Endothelial cell of umbilical vein (primary cell): ENCODE data around the gene NCKAP5. TPM values are rescaled to one million over a fixed set of nuclear protein-coding genes. Genes with fewer than 3 reads are reported as not detected.

Experiments
- BruUV-seq: library from RNA; stranded (reverse); fragments of 400-500 nt; replicated peaks from 2 replicates; lab custom pipeline; 2021; lab: Mats Ljungman, UMichigan
- CTCF ChIA-PET: fragments of 300-600, 350-600 bp; sonication (Branson Sonifier 250); formaldehyde crosslinking; loops from one replicate; lab custom pipeline; 2021; ENCODE audit warnings: antibody characterized with exemption, inconsistent platforms; lab: Charles Lee
- POLR2A ChIA-PET: fragments of 300-600, 350-600 bp; sonication (Branson Sonifier 250); formaldehyde crosslinking; loops from one replicate; lab custom pipeline; 2021; ENCODE audit warnings: antibody characterized with exemption, inconsistent platforms; lab: Charles Lee
- DNase-seq: peaks from one replicate; pipeline ENCODE4 v3.0.0-alpha.2; 2011; ENCODE audit warnings: low read depth, low spot score
- FAIRE-seq: peaks from 2 replicates; lab custom pipeline; 2011; peaks lifted over from hg19 to GRCh38; lab: Jason Lieb, UNC
- H2AFZ ChIP-seq: 2 replicates; pipeline ENCODE4 v1.6.0; 2012; ENCODE audit warnings: low read depth, low read length, control low read depth, inconsistent platforms
- H3K27ac ChIP-seq: 2 replicates; pipeline ENCODE4 v1.5.1; 2011; ENCODE audit warnings: low read depth, mild to moderate bottlenecking, control low read depth, low read length, moderate library complexity; ENCODE audit not compliant: insufficient read depth
- H3K27me3 ChIP-seq, 2 experiments: 2 replicates each; pipeline versions ENCODE4 v1.6.0 to v1.6.1; 2011; ENCODE audit warnings: low read length in 2 of 2, mixed read lengths in 1 of 2; ENCODE audit not compliant: control insufficient read depth in 2 of 2, insufficient read depth in 2 of 2
- H3K36me3 ChIP-seq, 2 experiments: 2 replicates in 1 of 2; 3 replicates in 1 of 2; pipeline ENCODE4 v1.5.1; 2011; ENCODE audit warnings: low read length in 2 of 2, mild to moderate bottlenecking in 1 of 2, moderate library complexity in 1 of 2; ENCODE audit not compliant: control insufficient read depth in 2 of 2, insufficient read depth in 2 of 2; ENCODE audit errors: extremely low read depth in 1 of 2
- H3K4me1 ChIP-seq: 3 replicates; pipeline ENCODE4 v1.5.1; 2011; ENCODE audit warnings: mild to moderate bottlenecking, low read length; ENCODE audit not compliant: control insufficient read depth, insufficient read depth; ENCODE audit errors: extremely low read depth
- H3K4me2 ChIP-seq: 2 replicates; pipeline ENCODE4 v1.6.1; 2011; ENCODE audit warnings: low read length, control low read depth, mixed read lengths; ENCODE audit not compliant: insufficient read depth
- H3K4me3 ChIP-seq, 3 experiments: fragments of 200-600 bp in 1 of 3; sonication (generic), shearing (Covaris generic) in 1 of 3; replicated peaks in 1 of 3; 2 replicates each; pipeline ENCODE4 v1.5.1; 2011 to 2016; ENCODE audit warnings: control low read depth in 3 of 3, low read length in 3 of 3, mild to moderate bottlenecking in 2 of 3, inconsistent platforms in 1 of 3, low read depth in 1 of 3, moderate library complexity in 1 of 3; ENCODE audit not compliant: insufficient read depth in 1 of 3
- H3K79me2 ChIP-seq: 2 replicates; pipeline ENCODE4 v1.6.0; 2012; ENCODE audit warnings: low read length, inconsistent platforms; ENCODE audit not compliant: control insufficient read depth, insufficient read depth
- H3K9ac ChIP-seq: replicated peaks from 2 replicates; pipeline ENCODE3; 2011; ENCODE audit warnings: low read length, control low read depth; ENCODE audit not compliant: insufficient read depth; ENCODE audit errors: extremely low read depth
- H3K9me1 ChIP-seq: replicated peaks from 3 replicates; pipeline ENCODE4 v1.6.0; 2011; ENCODE audit warnings: mild to moderate bottlenecking, low read length; ENCODE audit not compliant: control insufficient read depth, insufficient read depth; ENCODE audit errors: extremely low read depth
- H3K9me3 ChIP-seq: replicated peaks from 2 replicates; pipeline ENCODE4 v1.5.1; 2012; ENCODE audit warnings: low read length, inconsistent platforms; ENCODE audit not compliant: control insufficient read depth, insufficient read depth
- H4K20me1 ChIP-seq: replicated peaks from 2 replicates; pipeline ENCODE3; 2011; ENCODE audit warnings: mild to moderate bottlenecking, low read length; ENCODE audit not compliant: control insufficient read depth, insufficient read depth; ENCODE audit errors: extremely low read depth
- CTCF ChIP-seq, 2 donors: IDR thresholded peaks; 1 replicate in 1 of 2; 2 replicates in 1 of 2; pipeline ENCODE4 v1.5.1; 2011; ENCODE audit warnings: low read length in 2 of 2, mild to moderate bottlenecking in 2 of 2, moderate library complexity in 2 of 2, control low read depth in 1 of 2, inconsistent platforms in 1 of 2, low read depth in 1 of 2; ENCODE audit not compliant: insufficient read depth in 1 of 2; ENCODE audit errors: extremely low read depth in 1 of 2
- EZH2 ChIP-seq: IDR thresholded peaks from 2 replicates; pipeline ENCODE4 v1.6.1; 2012; ENCODE audit warnings: borderline replicate concordance, low read depth, mild to moderate bottlenecking, moderate library complexity, low read length, inconsistent platforms; ENCODE audit not compliant: severe bottlenecking
- FOS ChIP-seq: IDR thresholded peaks from 2 replicates; pipeline ENCODE4 v1.6.1; 2011; ENCODE audit warnings: mild to moderate bottlenecking, low read length, moderate library complexity, borderline replicate concordance; ENCODE audit not compliant: insufficient read depth
- GATA2 ChIP-seq: IDR thresholded peaks from 2 replicates; pipeline ENCODE4 v1.7.0; 2011; ENCODE audit warnings: low read depth, mild to moderate bottlenecking, moderate library complexity, mixed read lengths, low read length; ENCODE audit not compliant: insufficient read length, insufficient read depth
- JUN ChIP-seq: IDR thresholded peaks from 2 replicates; pipeline ENCODE4 v1.6.1; 2011; ENCODE audit warnings: borderline replicate concordance, low read depth; ENCODE audit not compliant: insufficient read length, insufficient read depth
- MAX ChIP-seq: IDR thresholded peaks from 2 replicates; pipeline ENCODE4 v1.6.1; 2011; ENCODE audit not compliant: insufficient read depth, insufficient read length
- MYC ChIP-seq: IDR thresholded peaks from one replicate; pipeline ENCODE4 v1.6.1; 2011; ENCODE audit warnings: mild to moderate bottlenecking, low read depth, low read length
- POLR2A ChIP-seq: IDR thresholded peaks from 2 replicates; pipeline ENCODE4 v1.6.1; 2012; ENCODE audit warnings: low read depth, mild to moderate bottlenecking, control low read depth, low read length
- POLR2AphosphoS5 ChIP-seq: IDR thresholded peaks from 2 replicates; pipeline ENCODE4 v1.6.1; 2012; ENCODE audit warnings: low read depth, mild to moderate bottlenecking, control low read depth, low read length, moderate library complexity; ENCODE audit not compliant: insufficient read depth
- dilution Hi-C: fragments of 300-500 bp; cut with MboI; formaldehyde crosslinking; loops from one replicate; pipeline ENCODE4 v1.15.0; 2019; ENCODE audit warnings: low sequenced_read_pairs; ENCODE audit not compliant: extremely low pct_ligation_motif_present
- intact Hi-C: fragments of 100-400 bp; cut with micrococcal nuclease; formaldehyde crosslinking; loops from one replicate; pipeline ENCODE4 v1.10.0; 2022
- polyA plus RNA-seq, 4 experiments: library from polyadenylated mRNA; depleted of rRNA in 3 of 4; stranded (reverse) in 3 of 4; unstranded in 1 of 4; fragments of >200 nt; gene quantifications; 2 replicates each; pipeline versions ENCODE4 v1.2.1 to v1.2.3, GENCODE V29; 2011 to 2012; ENCODE audit warnings: missing spikeins in 1 of 4
- total RNA-seq: library from RNA; stranded (reverse); gene quantifications from 2 replicates; pipeline ENCODE4 v1.2.3, GENCODE V29; 2021

NCKAP5 gene
- total and polyA plus RNA-seq, 2 donors (not counting 3 experiments of a cell fraction or from before 2014, with no cell fraction given) = 0.47 to 3.3 TPM

DNA sequence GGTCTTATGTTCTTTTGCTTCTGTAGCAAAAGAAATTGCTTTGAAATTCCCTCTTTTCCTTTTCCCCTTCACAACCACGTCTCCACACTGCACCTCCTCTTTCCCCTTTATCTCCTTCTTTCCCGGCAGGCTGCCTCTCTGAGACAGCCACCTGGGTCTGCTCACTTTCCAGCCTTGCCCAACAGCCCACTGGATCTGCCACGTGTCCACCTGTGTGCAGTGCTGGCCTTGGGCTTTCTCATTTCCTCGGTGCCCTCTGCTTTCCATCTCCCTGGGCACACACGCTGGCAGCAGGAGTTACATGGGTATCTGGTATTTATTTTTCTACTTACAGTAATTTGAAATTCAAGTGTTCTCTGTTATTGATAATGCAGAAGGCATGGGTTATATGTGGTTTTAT lies 684.8 kb downstream of the NCKAP5 start:
- ChIA-PET POLR2A (no interaction called here), CTCF (no interaction called here)
- BruUV-seq = no TSS peak
- H3K4me2 ChIP-seq = no peak overlapping the region
- H2AFZ ChIP-seq = no peak overlapping the region
- H3K79me2 ChIP-seq = no peaks in the 10 kb centered on the region
- no peaks in the 10 kb centered on the region for H3K9me3 ChIP-seq
- H3K4me3 ChIP-seq = no peak overlapping the region
- no peak overlapping the region for H3K27ac ChIP-seq
- intact Hi-C loops = no loop called here
- DNase-seq (no peak), FAIRE-seq (no peak)
- H3K27me3 ChIP-seq = no peaks in the 10 kb centered on the region
- TF ChIP-seq EZH2 (no peak), FOS (no peak), POLR2A (no peak), POLR2AphosphoS5 (no peak), MYC (no peak), JUN (no peak)
- dilution Hi-C loops = no loop called here
- H3K9me1 ChIP-seq = no peaks in the 10 kb centered on the region
- H3K4me1 ChIP-seq = no peaks in the 10 kb centered on the region
- no peaks in the 10 kb centered on the region for H3K36me3 ChIP-seq
- no peak overlapping the region for H3K9ac ChIP-seq
- no peaks in the 10 kb centered on the region for H4K20me1 ChIP-seq

GRCh38 chr2:132881546-132881945 lies 686.7 kb downstream of the NCKAP5 start:
- no peak for FAIRE-seq

More at GRCh38 chr2:132881546-132881945, 686.7 kb downstream of the NCKAP5 start:
- no peak for TF ChIP-seq EZH2
- no peak for TF ChIP-seq FOS
- TF ChIP-seq GATA2 = no peak
- TF ChIP-seq POLR2A = no peak
- TF ChIP-seq POLR2AphosphoS5 = no peak
- no peak for TF ChIP-seq CTCF (IDR thresholded peaks at IDR 0.05; ENCODE audit: extremely low read depth in 1 of 2, insufficient read depth in 1 of 2, low read depth in 1 of 2, low read length in 2 of 2)
- TF ChIP-seq MAX = no peak
- no peak for TF ChIP-seq JUN
- no peak for TF ChIP-seq MYC
- H3K4me1 ChIP-seq = no peaks in the 10 kb centered on the region
- H3K4me3 ChIP-seq = no peak overlapping the region
- ChIA-PET CTCF (no interaction called here), POLR2A (no interaction called here)
- no peak overlapping the region for H3K9ac ChIP-seq
- no peaks in the 10 kb centered on the region for H3K9me3 ChIP-seq
- H3K27me3 ChIP-seq = no peaks in the 10 kb centered on the region
- no peak overlapping the region for H3K27ac ChIP-seq
- BruUV-seq = no TSS peak
- H3K36me3 ChIP-seq = no peaks in the 10 kb centered on the region
- DNase-seq = no peak
- no peak overlapping the region for H2AFZ ChIP-seq
- intact Hi-C loops (no loop called here), dilution Hi-C loops (no loop called here)
- no peaks in the 10 kb centered on the region for H3K79me2 ChIP-seq
- H3K9me1 ChIP-seq = no peaks in the 10 kb centered on the region
- no peaks in the 10 kb centered on the region for H4K20me1 ChIP-seq
- H3K4me2 ChIP-seq = no peak overlapping the region
